GM19238 (cell line): ENCODE results near the gene DUOX1.
"Not testable (repeated sequence)": the region's sequence is repeated elsewhere in the genome, so short reads cannot be mapped to it uniquely, and the experiment has no call there.

ENCODE experiments used
- DNase-seq: peaks from one replicate; pipeline ENCODE4 v3.0.0; 2011; ENCODE audit warnings: low spot score; ENCODE audit not compliant: insufficient read length

DUOX1 gene

GRCh38 chr15:45121706-45122417 is 7.9 kb upstream of the DUOX1 start:
- no peak for DNase-seq

- DNase-seq, result no peak
Measured at GRCh38 chr15:45122719-45123118, 7.1 kb upstream of the DUOX1 start.

GRCh38 chr15:45123397-45123796 is 6.4 kb upstream of the DUOX1 start:
- DNase-seq, result no peak

GRCh38 chr15:45126535-45127158 is 3.1 kb upstream of the DUOX1 start:
- no peak for DNase-seq

GRCh38 chr15:45128971-45129639 is 689 bp upstream of the DUOX1 start:
- no peak for DNase-seq

GRCh38 chr15:45130291-45131000 is 652 bp downstream of the DUOX1 start:
- no peak for DNase-seq

GRCh38 chr15:45131510-45131909 is 1.7 kb downstream of the DUOX1 start:
- no peak for DNase-seq

- no peak for DNase-seq
Measured at GRCh38 chr15:45132844-45133560, 3.2 kb downstream of the DUOX1 start.

GRCh38 chr15:45133561-45133920 is 3.7 kb downstream of the DUOX1 start:
- no peak for DNase-seq

- no peak for DNase-seq
Measured at GRCh38 chr15:45134046-45134445, 4.3 kb downstream of the DUOX1 start.

- no peak for DNase-seq
Measured at GRCh38 chr15:45134682-45135604, 5.1 kb downstream of the DUOX1 start.

- not testable (repeated sequence) for DNase-seq
Measured at GRCh38 chr15:45135705-45136377, 6.0 kb downstream of the DUOX1 start.

- no peak for DNase-seq
Measured at GRCh38 chr15:45136378-45136764, 6.6 kb downstream of the DUOX1 start.

GRCh38 chr15:45137703-45138102 is 7.9 kb downstream of the DUOX1 start:
- no peak for DNase-seq

- no peak for DNase-seq
Measured at GRCh38 chr15:45138814-45139765, 9.3 kb downstream of the DUOX1 start.

GRCh38 chr15:45139770-45140169 is 10.0 kb downstream of the DUOX1 start:
- DNase-seq, result no peak

- DNase-seq, result no peak
Measured at GRCh38 chr15:45140557-45141250, 10.9 kb downstream of the DUOX1 start.

GRCh38 chr15:45141386-45141785 is 11.6 kb downstream of the DUOX1 start:
- no peak for DNase-seq
